PC-3 (cell line): ENCODE measurements around the gene CNNM3.

ENCODE experiments used
- EZH2phosphoT487 ChIP-seq: fragments of 300-600 bp; sonication (generic); IDR thresholded peaks from 2 replicates; pipeline ENCODE4 v1.6.1; 2018; ENCODE audit warnings: mild to moderate bottlenecking, antibody characterized with exemption, low read length, borderline replicate concordance
- TF ChIP-seq, protein P1 (sequence below): fragments of 300-600 bp; sonication (generic); conservative IDR thresholded peaks from 2 replicates; pipeline ENCODE4 v1.5.1; 2017; ENCODE audit warnings: antibody characterized with exemption, low read depth, mild to moderate bottlenecking, low read length

DNA sequence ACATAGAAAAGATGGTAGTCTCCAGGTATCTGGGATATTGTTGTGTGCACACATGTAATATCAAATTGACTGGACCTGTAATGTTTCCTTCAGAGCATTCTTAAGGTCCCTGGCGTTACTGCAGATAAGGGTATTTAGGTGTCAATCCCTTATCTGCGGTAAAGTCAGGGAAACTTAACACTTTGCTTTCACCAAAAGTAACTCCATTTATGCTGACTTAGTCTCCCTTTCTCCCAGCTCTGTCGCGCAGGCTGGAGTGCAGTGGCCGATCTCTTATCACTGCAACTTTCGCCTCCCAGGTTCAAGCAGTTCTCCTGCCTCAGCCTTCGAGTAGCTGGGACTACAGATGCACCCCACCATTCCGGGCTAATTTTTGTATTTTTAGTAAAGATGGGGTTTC is 1.8 kb downstream of the CNNM3 start:
- TF ChIP-seq, protein P1, sequence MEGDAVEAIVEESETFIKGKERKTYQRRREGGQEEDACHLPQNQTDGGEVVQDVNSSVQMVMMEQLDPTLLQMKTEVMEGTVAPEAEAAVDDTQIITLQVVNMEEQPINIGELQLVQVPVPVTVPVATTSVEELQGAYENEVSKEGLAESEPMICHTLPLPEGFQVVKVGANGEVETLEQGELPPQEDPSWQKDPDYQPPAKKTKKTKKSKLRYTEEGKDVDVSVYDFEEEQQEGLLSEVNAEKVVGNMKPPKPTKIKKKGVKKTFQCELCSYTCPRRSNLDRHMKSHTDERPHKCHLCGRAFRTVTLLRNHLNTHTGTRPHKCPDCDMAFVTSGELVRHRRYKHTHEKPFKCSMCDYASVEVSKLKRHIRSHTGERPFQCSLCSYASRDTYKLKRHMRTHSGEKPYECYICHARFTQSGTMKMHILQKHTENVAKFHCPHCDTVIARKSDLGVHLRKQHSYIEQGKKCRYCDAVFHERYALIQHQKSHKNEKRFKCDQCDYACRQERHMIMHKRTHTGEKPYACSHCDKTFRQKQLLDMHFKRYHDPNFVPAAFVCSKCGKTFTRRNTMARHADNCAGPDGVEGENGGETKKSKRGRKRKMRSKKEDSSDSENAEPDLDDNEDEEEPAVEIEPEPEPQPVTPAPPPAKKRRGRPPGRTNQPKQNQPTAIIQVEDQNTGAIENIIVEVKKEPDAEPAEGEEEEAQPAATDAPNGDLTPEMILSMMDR, result no peak
- no peak for TF ChIP-seq EZH2phosphoT487
